ENCODE results near the gene WNT4.
"Not testable (repeated sequence)": the region's sequence is repeated elsewhere in the genome, so short reads cannot be mapped to it uniquely, and the experiment has no call there.

Gene WNT4

DNA sequence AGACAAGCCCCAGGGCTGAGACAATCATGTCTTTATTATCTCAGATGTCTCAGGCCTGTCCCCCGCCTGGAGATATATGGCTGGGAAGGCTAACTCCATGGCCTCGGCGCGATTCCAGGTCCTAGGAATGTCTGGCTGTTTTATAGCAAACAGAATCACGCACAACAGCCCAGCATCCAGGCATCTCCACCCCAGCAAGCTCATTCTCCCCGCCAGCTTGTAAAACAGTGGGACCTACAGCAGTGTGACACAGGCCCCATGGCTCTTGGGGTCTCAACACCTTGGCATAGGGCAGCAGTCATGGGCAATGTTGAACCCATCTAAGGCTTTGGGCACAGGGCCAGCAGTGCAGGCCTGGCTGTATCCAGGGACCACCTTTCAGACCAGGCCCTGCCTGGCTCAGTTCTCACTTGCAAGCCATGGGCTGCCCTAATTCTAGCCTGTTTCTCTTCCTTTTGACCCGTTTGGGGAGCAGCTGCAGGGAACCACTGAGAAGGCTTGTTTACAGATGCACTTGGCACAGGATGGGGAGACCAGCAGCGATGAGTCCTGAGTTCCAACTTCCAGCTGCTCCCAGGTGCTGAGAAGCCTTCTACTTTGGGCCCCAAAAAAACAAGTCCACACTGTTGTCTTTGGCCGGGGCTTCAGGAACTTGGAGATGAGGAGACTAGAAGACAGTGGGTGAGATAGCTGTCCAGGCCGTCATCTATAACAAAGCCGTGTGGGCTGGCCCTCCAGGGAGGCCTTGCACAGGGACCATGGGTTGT lies 34.4 kb downstream of the WNT4 start:
- no peak for DNase-seq (ENCODE audit: low spot score)

DNA sequence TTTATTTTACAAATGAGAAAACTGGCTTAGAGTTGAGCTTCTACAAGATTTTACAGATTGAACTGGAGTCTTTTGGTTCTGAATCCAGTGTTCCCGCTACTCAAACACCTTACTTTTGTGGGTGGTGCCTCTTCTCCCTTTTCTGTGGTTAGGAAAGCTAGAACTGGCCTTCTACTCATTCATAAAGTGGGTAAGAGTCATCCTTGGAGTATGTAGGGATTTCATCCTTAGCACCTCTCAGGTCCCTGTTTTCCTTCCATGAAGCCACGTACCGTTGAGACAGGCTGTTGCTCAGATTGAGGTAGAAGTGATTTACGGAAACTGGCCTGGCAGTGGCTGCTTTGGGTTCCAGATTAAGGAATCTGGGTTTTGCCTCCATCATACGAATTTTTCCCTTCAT lies 35.8 kb downstream of the WNT4 start:
- no peak for DNase-seq (ENCODE audit: low spot score)

DNA sequence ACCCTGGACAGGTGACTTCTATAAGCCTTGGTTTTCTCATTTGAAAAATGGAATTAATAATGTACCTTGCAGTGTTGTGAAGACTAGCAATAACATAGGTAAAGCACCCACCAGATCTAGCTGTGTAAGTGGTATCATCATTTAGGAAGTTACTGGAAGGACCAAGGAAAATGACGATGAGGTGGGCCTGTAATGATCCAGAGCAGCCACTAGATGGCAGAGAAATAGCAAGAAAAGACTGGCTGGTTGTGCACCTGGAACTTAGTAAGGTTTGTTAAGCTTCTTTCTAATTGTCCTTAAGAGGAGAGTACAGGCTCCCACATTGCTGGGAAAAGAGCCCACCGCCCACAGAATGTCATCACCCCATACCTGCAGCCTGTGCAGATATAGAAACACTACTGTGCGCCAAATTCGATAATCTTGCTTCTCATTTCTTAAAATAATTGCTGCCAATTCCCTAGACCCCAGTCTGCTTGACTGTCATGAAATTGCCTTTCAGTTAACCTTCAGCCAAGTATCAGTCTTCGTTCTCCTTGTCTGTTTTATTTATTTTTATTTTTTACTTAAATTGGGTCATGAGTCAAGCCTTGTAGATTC lies 37.2 kb downstream of the WNT4 start:
- DNase-seq (ENCODE audit: low spot score): no peak

DNA sequence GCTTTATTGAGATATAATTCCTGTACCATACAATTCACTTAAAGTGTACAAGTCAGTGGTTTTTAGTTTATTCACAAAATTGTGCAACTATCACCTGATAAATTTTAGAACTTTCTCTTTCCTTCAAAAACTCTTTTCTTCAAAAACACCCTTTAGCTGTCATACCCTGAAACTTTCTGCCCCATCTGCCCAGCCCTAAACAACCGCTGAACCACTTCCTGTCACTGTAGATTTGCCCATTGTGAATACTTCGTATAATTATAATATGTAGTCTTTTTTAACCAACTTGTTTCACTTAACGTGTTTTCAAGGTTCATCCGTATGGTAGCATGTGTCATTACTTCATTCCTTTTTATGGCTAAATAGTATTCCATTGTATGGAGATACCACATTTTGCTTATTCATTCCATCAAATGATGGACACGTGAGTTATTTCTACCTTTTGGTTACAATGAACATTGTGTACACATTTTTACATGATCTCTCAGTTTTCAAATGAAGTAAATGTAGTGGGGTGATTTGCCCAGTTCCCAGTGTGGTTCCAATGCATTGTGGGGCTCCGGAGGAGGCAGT lies 37.9 kb downstream of the WNT4 start:
- DNase-seq (ENCODE audit: low spot score): no peak

DNA sequence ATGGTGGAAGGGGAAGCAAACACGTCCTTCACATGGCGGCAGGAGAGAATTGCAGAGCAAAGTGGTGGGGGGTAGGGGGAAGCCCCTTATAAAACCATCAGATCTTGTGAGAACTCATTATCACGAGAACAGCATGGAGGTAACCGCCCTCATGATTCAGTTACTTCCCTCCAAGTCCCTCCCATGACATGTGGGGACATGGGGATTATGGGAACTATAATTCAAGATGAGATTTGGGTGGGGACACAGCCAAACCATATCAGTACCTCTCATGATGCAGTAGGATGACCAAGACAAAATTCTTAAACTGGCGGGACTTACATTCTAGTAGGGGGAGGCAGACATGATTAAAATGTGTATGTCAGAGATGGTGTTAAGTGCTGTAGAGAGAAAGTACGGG lies 38.8 kb downstream of the WNT4 start:
- no peak for DNase-seq (ENCODE audit: low spot score)

DNA sequence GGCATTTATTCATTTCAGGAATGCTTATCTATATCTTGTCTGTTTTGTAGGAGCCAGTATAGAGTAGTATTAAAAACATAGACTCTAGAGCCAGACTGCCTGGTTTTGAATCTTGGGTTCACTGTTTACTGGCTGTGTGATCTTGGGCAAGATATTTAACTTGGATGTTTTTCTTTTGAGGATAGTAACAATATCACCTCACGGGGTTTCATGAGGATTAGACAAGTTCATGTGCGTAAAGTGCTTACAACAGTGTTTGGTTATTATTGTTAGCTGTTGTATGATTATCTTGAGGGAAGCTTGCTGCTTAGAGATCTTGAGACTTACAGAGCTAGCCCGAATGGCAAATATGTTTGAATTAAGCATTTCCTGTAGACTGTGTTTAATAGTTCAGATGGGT lies 40.2 kb downstream of the WNT4 start:
- DNase-seq (ENCODE audit: low spot score): no peak

DNA sequence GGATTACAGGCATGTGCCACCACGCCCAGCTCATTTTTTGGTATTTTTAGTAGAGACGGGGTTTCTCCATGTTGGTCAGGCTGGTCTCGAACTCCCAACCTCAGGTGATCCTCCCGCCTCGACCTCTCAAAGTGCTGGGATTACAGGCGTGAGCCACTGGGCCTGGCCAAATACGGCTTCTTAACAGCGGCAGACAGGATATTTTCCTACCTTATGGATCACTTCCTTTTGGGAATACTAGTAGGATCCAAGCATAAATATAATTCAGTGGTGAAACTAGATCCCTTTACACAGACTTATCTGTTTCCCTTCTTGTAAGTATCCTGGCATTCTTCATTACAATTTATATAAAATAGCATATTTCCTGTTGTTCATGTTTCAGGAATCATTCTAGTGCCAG lies 40.9 kb downstream of the WNT4 start:
- no peak for DNase-seq (ENCODE audit: low spot score)

DNA sequence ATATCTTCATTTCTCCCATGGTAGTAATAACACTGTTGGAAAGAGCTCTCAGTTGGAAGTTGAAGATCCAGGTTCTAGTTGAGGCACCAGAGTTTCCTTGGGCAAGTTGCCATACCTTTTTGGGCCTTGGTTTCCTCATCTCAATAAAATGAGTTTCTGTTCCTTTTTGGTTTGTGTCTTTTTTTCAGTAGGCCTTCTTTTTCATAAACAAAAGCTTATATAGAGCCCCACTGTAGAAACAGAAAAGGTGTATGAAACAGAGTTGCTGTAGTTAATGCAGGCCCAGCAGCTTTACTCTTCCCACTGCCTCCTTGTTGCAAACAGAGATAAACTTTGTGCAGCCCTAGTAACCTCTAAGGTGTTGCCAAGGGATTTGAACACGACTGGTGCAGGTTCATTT lies 41.7 kb downstream of the WNT4 start:
- DNase-seq (ENCODE audit: low spot score): no peak

DNA sequence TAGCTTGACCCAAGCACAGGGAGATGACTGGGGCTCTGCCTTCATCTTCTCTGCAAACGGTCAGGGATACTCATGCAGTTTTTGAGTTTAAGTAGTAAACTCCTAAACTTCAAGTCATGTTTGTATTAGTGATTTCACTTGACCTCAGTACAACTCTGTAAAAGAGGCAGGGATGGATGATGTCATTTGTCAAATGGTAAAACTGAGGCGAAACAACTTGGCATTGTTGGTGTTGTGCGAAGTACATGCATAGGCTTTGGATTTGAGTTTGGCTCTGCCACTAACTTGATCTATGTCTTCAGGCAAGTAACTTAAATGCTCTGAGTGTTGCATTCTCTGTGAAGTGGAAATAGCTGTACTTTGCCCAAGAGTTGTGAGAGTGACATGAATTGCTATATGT lies 42.7 kb downstream of the WNT4 start:
- no peak for DNase-seq (ENCODE audit: low spot score)

DNA sequence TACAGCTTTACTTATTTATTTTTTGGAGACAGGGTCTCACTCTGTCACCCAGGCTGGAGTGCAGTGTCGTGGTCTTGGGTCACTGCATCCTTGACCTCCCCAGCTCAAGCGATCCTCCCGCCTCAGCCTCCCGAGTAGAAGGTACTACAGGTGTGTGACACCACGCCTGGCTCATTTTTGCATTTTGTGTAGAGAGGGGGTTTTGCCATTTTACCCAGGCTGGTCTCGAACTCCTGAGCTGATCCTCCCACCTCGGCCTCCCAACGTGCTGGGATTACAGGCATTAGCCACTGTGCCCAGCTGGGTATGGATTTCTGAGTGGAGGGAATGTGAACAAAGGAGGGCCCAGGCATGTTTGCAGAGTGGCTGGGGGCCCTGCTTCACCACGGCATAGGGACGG lies 44.1 kb downstream of the WNT4 start:
- DNase-seq (ENCODE audit: low spot score): no peak

DNA sequence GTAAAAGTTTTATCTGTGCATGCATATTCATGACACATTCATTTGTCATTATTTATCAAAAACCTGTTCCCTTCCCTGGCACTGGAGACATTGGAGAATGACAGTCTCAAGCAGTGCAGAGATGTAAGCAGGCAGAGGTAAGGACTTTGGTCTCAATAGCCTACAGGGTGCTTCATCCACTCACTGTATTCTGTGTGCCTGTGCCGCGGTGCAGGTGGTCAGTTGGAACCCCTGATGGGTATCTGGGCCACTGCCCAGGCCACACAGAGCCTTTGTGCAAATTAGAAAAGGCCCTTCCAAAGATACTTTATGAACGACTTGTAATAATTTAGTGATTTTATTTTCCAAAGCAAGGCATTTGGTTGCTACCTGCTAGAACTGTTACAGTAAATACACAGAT lies 46.4 kb downstream of the WNT4 start:
- DNase-seq (ENCODE audit: low spot score): no peak

DNA sequence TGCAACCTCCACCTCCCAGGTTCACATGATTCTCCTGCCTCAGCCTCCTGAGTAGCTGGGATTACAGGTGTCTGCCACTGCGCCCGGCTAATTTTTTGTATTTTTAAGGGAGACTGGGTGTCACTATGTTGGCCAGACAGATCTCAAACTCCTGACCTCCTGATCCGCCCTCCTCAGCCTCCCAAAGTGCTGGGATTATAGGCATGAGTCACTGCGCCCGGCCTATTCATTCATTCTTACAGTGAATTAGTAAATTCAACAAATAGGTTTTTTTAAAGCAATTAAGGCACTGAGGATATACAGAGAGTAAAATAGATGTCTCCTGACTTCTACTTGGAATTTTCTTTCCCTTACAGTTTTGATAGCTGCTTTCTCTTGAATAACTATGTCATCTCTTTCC lies 46.9 kb downstream of the WNT4 start:
- no peak for DNase-seq (ENCODE audit: low spot score)

DNA sequence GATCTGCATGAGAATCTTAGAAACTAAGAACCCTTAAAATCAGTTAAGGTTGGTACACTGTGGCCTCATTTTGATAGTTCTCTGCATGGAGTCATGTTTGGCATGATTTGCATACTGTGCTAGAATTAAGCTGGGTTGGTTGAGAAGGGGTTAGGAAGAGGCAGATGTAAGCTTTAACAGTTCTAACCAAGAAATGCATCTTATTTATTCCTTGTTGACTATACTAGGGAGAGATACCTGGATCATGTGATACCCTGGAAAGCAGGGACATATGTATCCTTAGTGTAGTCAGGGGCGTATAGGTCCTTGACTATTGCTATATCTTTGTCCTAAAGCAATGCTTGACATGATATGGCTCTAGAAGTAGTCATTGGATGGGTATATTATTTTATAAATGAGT lies 49.4 kb downstream of the WNT4 start:
- no peak for DNase-seq (ENCODE audit: low spot score)

DNA sequence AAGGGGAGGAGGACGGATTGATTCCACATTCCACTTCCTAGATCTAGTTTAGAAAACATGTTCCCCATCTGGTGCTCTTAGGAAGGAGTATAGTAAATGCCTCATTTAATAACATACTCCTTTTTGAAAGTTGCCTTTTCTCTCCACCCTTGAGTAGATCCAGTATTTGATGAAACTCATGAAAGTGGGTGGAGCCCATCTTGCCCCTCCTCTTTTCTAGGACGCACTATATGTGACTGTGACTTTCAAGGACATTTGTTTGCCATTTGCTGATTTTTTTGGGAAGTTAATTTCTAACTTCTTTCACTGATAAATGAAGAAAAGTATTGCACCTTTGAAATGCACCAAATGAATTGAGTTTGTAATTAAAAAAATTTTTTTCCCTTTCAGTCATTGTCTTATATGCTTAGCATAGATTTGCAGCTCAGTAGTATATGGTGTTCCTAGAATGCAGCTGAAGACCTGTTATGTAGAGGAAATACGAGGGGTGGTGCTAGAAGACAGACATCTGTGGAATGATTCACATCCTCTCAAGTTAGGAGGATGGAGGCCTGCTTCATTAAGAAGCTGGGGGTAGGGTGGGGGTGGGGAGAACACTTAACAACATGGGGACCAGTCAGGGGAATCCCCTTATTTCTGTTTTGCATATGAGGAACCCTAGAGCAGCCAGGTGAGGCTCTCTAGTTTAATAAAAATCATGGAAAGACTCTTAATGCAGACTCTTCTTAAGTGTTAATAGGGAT lies 50.7 kb downstream of the WNT4 start:
- not testable (repeated sequence) for DNase-seq (ENCODE audit: low spot score)

DNA sequence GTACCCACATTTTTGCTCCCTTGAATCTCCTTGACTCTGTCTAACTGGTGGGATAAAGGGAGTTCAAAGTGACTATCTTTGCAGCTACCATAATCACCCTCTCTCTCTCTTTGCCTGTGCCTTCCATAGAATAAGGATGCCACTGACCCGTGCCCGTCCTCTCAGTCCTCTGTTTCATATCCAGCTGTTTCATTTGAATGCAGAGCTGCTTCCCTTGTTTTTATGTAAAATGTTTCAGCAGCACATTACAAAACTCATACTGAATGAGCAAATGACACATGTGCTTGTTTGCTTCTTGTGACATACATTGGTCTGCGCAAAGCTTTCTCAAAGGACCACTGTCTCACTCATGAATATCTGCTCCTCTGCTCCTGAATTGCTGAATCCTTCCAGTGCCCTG lies 52.0 kb downstream of the WNT4 start:
- no peak for DNase-seq (ENCODE audit: low spot score)

DNA sequence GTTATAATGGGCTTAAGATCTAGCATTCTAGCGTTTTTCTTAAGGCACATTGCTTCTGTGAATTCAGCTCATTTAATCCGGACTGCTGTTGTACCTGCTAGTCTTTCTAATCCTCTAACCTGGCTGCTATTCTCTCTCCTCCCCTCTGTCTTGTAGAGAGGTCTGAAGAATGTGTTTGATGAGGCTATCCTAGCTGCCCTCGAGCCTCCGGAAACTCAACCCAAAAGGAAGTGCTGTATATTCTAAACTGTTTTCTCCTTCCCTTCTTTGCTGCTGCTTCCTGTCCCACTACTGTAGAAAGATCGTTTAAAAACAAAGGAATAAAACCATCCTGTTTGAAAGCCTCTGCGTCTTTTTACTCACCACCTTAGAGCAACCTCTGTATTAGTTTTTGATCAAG lies 53.1 kb downstream of the WNT4 start:
- no peak for DNase-seq (ENCODE audit: low spot score)

DNA sequence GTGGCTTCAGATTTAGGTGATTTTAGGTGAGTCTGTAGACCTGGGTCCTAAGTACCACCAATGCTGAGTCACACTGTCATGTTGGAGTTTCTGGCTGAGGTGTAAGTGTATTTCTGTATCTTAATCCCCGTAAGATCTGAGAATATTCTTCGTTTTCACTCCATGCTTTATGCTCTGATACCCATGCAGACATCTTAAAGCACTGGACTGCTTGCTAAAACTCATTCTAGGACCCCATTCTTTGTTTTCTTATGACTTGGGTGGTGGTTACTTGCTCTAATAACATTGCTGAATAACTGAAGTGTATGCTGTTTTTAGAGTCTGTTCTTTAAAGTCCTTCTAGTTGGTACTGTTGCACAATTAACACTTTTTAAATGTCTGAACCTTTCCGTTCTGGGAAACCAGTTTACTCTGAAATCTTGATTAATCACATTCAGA lies 53.7 kb downstream of the WNT4 start:
- DNase-seq (ENCODE audit: low spot score): no peak

DNA sequence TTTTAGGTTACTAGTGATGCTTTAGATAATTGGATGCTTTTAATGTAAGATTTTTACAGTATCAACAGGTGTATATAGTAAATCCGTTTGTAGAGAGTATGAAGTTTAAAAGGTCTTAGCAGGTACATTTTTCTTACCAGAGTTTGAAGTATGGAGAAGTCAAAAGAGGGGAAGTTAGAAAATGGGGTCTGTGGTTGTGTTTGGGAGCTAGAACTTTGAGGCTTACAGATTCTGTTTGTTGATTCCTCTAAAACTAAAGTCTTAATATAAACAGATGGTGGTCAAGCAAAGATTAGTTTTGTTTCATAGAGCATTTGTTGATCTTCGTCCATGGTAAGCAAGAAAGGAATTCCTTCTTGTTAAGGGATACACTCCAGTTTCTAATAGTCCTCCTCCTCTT lies 54.6 kb downstream of the WNT4 start:
- no peak for DNase-seq (ENCODE audit: low spot score)

DNA sequence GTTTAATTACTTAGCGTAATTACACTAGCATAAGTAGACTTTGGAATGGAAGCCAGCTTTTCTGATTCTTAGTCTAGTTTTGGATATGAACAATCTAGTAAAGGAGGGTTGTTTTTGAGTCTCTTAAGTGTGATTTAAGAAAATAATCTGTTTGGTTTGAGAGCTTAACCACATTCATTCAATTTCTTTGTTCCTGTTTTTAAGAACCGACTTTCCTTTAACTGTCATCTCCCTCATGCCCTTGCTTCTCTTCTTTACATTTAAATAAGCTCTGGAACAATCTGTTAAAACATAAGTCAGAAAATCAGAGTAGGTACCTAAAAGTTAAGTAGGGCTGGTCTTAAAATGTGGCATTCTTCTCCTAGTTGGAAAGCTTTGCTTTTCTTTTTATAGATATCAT lies 62.7 kb downstream of the WNT4 start:
- no peak for DNase-seq (ENCODE audit: low spot score)

DNA sequence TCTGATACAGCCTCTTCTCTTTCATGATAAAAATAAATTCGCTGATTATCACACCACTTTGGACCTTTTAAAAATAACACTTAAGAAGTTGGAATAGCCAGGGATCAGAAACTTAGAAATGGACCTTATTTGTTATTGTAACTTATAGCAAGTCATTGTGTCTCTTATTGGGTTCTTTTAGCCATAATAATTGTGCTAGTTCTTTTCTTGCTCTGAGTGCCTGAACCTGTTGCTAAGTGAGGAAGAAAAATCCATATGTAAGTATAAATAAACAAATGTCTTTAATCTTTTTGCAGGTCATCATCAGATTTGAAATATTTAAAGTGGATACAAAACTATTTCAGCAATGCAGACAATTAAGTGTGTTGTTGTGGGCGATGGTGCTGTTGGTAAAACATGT lies 64.8 kb downstream of the WNT4 start:
- DNase-seq (ENCODE audit: low spot score): no peak

DNA sequence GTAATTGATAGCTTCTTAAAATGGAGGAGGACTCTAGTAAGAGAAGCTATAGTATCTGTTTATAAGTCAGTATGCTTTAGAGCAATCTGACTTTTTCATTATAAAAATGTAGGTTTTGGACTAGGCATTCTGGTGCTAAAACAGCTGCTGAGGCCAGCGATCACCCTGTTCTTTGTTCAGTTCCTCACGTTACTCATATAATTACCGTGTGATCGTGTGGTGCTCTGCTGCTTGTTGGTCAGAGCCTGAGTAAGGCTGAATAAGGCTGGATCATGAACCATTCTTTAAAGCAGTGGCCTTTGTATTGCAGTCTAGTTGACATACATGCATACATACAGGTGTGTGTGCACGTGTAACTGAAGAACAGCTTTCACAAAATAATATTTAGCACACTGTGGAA lies 65.2 kb downstream of the WNT4 start:
- no peak for DNase-seq (ENCODE audit: low spot score)

DNA sequence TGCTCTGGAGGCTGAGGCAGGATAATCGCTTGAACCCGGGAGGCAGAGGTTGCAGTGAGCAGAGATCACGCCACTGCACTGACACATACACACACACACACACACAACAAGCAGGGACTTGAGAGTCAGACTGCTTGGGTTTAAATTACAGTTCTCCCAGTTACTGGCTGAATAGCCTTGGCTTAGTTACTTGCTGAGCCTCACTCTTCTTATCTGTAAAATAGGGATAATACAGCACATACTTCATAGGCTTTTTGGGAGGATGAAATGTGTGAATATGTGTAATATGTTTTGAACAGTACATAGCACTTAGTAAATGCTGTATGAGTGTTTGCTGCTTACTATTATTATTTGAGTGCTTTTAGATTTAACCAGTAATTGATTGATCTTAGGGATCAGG lies 66.6 kb downstream of the WNT4 start:
- DNase-seq (ENCODE audit: low spot score): no peak

DNA sequence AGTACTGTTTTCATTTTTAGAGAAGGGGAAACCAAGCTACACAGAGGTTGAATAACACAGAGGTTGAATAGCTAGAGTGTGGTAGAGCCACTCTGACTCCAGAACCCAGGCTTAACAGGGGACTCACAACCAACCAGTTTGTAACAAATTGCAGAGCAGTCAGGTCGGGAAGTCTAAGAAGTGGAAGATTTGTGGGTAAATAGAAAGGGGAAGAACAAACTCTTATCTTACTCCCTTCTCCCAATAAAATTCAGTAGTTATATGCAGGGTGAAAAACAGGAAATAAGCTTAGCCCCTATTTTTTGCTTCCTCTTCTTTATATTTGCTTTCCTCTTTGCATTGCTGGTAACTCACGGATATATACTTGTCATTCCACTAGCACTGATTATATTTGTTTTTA lies 67.2 kb downstream of the WNT4 start:
- DNase-seq (ENCODE audit: low spot score): no peak
